Mucosa of descending colon (tissue), 3 donors: ENCODE results near the gene NTRK3. TPM values are rescaled to one million over a fixed set of nuclear protein-coding genes. Genes with fewer than 3 reads are reported as not detected.

ENCODE experiments used
- ATAC-seq: fragments of 200-7000 bp; cut with Tn5 transposase; one replicate; pipeline ENCODE4 v1.9.1; 2020; ENCODE audit warnings: mild to moderate bottlenecking, moderate library complexity
- DNase-seq, 3 donors: peaks; one replicate each; pipeline ENCODE4 v3.0.0-alpha.2; 2020
- H3K36me3 ChIP-seq: fragments of 200-600 bp; one replicate; pipeline ENCODE4 v1.8.0; 2021; ENCODE audit warnings: low read depth, mild to moderate bottlenecking
- H3K4me1 ChIP-seq: fragments of 200-600 bp; one replicate; pipeline ENCODE4 v1.8.0; 2021; ENCODE audit warnings: low read depth, mild to moderate bottlenecking
- H3K4me3 ChIP-seq: fragments of 200-600 bp; one replicate; pipeline ENCODE4 v1.8.0; 2021; ENCODE audit warnings: mild to moderate bottlenecking
- H3K9me3 ChIP-seq: fragments of 200-600 bp; one replicate; pipeline ENCODE4 v1.8.0; 2021; ENCODE audit warnings: mild to moderate bottlenecking
- intact Hi-C, 2 donors: fragments of 100-400 bp; cut with DNase I in 1 of 2; cut with micrococcal nuclease in 1 of 2; formaldehyde crosslinking; loops; one replicate each; pipeline versions ENCODE4 v1.11.0 to v1.11.1; 2022; cut with DNase I, micrococcal nuclease
- total RNA-seq, 3 donors: library from RNA; stranded (reverse); fragmentation: NEBNext Ultra II Directional in 2 of 3; extraction: Animal tissue kit (Norgen Biotek cat#: 25700) in 2 of 3; gene quantifications; one replicate each; pipeline versions ENCODE4 v1.2.1 to v1.2.4, GENCODE V29; 2021 to 2023
- TF ChIP-seq, protein P1 (sequence below): fragments of 200-600 bp; IDR thresholded peaks from one replicate; pipeline ENCODE4 v1.8.0; 2022; ENCODE audit warnings: antibody characterized with exemption, mild to moderate bottlenecking
- donor health status: DM: no; HTN: no; CAD: no; lungs with moderate emphysema.
- donor health status: DM: no; HTN: no; CAD: no.
- donor health status: DM: no; HTN: yes; CAD: no.

NTRK3 gene
- total RNA-seq, 3 donors from 2014 or later: 0.78 to 2.8 (median 2.1) TPM

DNA sequence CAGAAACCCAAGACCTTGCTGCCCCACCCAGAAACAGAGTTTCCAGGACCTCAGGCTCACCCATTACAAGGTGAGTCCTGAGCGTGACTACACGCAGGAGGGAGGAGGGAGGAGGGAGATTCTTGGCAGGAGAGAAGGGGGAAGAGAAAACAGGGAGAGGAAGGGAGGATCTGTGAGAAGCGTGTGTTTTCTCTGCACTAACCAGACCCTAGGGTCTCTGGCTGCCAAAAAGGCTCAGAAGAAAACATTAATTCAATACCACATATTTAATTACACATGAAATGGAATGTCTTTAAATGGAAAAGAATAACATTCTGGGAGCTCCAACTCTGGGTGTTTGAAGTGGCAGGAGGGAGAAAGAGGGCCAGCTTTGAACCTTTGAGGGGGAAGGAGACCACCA, 309.0 kb downstream of the NTRK3 start:
- TF ChIP-seq, protein P1, sequence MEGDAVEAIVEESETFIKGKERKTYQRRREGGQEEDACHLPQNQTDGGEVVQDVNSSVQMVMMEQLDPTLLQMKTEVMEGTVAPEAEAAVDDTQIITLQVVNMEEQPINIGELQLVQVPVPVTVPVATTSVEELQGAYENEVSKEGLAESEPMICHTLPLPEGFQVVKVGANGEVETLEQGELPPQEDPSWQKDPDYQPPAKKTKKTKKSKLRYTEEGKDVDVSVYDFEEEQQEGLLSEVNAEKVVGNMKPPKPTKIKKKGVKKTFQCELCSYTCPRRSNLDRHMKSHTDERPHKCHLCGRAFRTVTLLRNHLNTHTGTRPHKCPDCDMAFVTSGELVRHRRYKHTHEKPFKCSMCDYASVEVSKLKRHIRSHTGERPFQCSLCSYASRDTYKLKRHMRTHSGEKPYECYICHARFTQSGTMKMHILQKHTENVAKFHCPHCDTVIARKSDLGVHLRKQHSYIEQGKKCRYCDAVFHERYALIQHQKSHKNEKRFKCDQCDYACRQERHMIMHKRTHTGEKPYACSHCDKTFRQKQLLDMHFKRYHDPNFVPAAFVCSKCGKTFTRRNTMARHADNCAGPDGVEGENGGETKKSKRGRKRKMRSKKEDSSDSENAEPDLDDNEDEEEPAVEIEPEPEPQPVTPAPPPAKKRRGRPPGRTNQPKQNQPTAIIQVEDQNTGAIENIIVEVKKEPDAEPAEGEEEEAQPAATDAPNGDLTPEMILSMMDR: no peak
- no peaks in the 10 kb centered on the region for H3K4me1 ChIP-seq
- no peaks in the 10 kb centered on the region for H3K36me3 ChIP-seq
- no peak overlapping the region for H3K4me3 ChIP-seq
- H3K9me3 ChIP-seq: no peaks in the 10 kb centered on the region
- DNase-seq: no peak
- intact Hi-C loops: no loop called here
- ATAC-seq: no peak

DNA sequence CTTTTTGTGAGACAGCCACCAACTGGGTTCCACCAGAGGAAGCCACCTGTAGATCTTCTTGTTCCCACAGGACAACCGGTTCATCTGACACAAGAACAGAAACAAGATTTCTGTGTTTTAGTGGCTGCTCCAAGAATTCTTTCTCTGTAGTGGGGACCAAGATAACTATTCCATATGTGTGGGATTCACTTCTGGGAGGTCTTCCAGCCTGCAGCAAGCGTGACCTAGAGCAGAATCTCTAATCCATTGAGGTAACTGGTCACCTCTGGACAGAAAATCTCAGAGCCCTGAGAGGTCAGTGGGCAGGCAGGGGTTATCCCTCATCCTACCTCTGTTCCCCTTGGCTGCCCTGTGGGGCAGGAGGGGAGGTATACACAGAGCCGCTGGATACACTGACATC, 311.3 kb downstream of the NTRK3 start:
- no peaks in the 10 kb centered on the region for H3K4me1 ChIP-seq
- intact Hi-C loops: no loop called here

DNA sequence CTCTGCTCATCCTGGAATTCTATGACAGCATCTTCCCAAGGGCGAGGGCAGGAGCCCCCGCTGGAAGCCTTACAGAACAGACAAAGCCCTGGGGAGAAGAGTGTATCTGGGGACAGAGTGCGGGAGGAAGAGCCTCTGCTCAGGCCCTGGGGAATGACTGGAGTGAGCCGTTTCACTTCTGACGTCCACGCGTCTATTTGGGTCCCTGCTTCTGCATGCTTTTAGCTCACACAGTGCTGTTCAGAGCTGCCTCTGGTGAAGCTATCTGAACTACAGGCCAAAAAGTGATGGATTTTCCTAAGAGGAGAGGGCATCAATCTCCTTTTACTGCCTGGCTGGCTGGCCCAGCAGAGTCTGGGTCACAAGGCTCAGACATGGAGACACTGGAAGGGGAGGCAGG, 311.8 kb downstream of the NTRK3 start:
- ATAC-seq (no peak), DNase-seq (no peak)
- no peaks in the 10 kb centered on the region for H3K9me3 ChIP-seq
- H3K4me3 ChIP-seq: no peak overlapping the region
- TF ChIP-seq, protein P1: no peak
- intact Hi-C loops: no loop called here
- H3K4me1 ChIP-seq: no peaks in the 10 kb centered on the region
- H3K36me3 ChIP-seq: no peaks in the 10 kb centered on the region

More for the DNA sequence above, 311.3 kb downstream of the NTRK3 start:
- DNase-seq (no peak), ATAC-seq (no peak)
- TF ChIP-seq, protein P1: no peak
- H3K4me3 ChIP-seq: no peak overlapping the region
- no peaks in the 10 kb centered on the region for H3K9me3 ChIP-seq
- H3K36me3 ChIP-seq: no peaks in the 10 kb centered on the region

DNA sequence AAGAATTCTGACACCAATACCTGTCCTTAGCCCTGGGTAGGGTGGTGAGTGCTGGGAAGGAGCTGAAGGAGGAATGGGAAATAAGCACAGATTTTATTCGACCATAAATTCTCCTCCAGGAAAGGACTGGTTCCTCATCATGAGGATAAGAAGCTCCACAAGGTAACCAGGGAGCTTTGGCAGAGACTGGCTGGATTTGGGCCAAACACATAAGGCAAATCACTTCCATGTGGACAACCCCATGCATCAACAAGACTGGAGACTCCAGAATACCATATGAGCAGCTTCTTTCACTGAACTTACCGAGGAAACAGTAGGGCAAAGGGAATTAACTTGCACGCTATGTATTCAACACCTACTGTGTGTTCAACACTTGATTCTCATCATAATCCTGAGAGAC, 312.5 kb downstream of the NTRK3 start:
- ATAC-seq: no peak
- H3K4me3 ChIP-seq: no peak overlapping the region
- H3K36me3 ChIP-seq: no peaks in the 10 kb centered on the region
- TF ChIP-seq, protein P1: no peak
- no peak for DNase-seq
- no peaks in the 10 kb centered on the region for H3K4me1 ChIP-seq
- no peaks in the 10 kb centered on the region for H3K9me3 ChIP-seq
- intact Hi-C loops: no loop called here

GRCh38 chr15:87943626-87944025, 312.9 kb downstream of the NTRK3 start:
- DNase-seq: no peak

GRCh38 chr15:87942316-87942715, 314.2 kb downstream of the NTRK3 start:
- no peaks in the 10 kb centered on the region for H3K36me3 ChIP-seq
- intact Hi-C loops: no loop called here
- no peaks in the 10 kb centered on the region for H3K9me3 ChIP-seq
- DNase-seq (no peak), ATAC-seq (no peak)
- no peaks in the 10 kb centered on the region for H3K4me1 ChIP-seq
- TF ChIP-seq, protein P1: no peak
- H3K4me3 ChIP-seq: no peak overlapping the region

More at GRCh38 chr15:87943626-87944025, 312.9 kb downstream of the NTRK3 start:
- H3K9me3 ChIP-seq: no peaks in the 10 kb centered on the region
- H3K36me3 ChIP-seq: no peaks in the 10 kb centered on the region
- TF ChIP-seq, protein P1: no peak
- H3K4me3 ChIP-seq: no peak overlapping the region
- no peak for ATAC-seq
- intact Hi-C loops: no loop called here
- no peaks in the 10 kb centered on the region for H3K4me1 ChIP-seq
